Hematopoietic multipotent progenitor cell treated with erythropoietin and hydrocortisone succinate and interleukin-3 and kit ligand, for 6 days (in vitro differentiated cells): ENCODE measurements around the gene MCM3AP.
"Not testable (repeated sequence)": the region's sequence is repeated elsewhere in the genome, so short reads cannot be mapped to it uniquely, and the experiment has no call there.

Source experiments
- DNase-seq: peaks from one replicate; pipeline ENCODE4 v3.0.0-alpha.2; 2015

MCM3AP gene

GRCh38 chr21:46239817-46240325 is 45.5 kb downstream of the MCM3AP start:
- DNase-seq, result no peak

GRCh38 chr21:46237474-46237873 is 47.9 kb downstream of the MCM3AP start:
- no peak for DNase-seq

DNA sequence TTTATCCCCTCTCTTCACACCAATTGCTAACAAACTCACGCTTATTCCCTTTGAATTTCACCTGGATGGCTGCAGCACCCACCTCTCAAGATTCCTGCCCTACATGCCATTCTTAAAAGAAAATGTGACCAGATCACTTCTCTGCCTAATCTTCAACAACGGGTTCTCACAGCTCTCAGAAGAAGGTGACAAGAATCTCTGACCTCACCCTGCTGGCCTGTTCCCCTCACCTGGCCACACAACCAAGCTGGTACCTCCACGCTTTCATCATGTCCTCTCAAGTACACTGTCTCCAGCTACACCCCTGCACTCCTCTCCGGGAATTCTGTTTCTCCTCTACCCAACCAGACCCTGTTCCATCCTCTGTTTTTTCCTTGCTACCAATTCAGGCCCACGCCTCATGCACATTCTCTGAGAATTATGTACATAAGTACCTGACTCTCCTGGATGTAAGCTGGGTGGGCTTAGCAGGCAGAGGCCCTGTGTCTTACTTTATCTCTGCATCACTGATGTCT is 50.9 kb downstream of the MCM3AP start:
- no peak for DNase-seq

DNA sequence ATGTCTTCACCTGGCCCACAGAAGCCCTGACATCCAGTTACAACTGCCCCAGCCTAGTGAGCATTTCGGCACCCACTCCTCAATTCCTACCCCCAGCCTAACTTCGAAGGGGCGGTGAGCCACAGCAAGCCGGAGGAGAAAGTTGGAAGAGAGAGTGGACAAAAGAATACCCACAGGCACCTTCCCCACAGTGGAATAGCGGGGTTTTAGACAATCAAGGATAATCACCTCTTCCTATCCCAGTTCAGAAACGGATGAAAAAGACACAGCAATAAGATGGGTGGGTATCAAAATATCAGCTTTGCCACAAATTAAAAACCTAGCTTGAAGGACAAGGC is 55.5 kb downstream of the MCM3AP start:
- peak; percentile 17 for DNase-seq

DNA sequence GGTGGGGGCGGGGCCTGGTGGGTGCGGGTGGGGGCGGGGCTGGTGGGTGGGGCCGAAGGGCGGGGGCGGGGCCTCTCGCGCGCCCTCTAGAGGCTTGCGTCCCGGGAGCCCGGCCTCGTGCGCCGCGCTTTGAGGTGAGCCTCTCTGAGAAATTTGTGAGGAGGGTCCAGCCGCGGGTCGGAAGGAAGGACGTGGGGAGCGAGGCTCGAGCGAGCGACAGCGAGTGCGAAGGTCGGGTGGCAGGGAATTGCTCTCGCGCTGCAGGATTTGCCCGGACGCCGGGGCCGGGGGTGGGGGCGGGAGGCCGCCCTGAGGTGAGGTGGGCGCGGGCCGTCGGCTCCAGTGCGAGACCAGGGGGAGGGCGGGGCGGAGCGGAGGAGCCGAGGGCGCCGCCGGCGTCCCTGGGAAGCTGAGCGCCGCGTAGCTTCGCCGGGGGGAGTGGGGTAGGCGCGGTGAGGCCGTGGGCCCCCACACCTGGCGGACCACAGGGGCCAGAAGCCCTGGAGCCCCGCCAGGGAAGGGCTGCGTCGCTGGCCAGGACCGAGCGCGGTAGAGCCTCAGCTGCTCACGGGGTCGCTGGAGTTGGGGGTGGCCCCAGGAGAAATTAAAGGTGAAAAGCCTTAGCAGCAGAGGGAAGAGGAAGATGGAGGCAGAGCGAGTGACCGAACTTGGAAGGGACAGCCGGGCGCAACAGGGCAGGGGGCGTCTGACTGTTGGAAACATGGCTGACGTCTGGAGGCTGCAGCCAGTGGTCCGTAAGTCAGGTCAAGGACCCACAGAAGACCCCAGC is 56.1 kb downstream of the MCM3AP start:
- peak; percentile 33 for DNase-seq

DNA sequence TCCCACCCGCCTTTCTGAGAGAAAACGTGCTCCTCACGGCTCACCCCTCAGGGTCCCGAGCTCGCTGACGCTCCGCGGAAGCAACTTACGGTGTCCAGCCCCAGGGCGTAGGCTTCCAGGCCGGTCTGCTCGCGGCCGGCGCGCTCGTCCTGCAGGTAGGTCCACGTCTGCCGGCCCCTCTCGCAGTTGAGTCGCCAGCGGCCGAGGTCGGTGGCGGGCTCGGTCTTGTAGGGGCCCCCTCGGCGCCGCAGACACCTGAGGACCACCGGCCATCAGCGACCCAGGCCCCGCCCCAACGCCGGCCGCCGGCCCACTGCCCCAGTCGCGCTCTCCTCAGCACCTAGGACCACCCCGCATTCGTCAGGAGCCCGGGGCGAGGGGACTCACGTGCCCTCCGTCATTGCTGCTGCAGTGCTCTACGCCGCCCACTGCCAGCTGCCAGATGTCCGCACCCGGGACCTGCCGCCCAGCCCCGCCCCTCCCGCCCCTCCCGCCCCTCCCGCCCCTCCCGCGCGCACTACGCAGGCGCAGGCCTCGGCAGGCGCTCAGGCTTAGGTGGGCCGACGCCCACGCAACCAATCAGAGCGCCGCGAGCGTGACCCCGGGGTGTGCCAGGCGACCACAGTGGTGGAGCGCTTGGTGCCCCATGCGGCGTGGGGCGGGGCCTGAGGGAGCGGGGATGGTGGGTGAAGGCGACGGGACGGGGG is 56.9 kb downstream of the MCM3AP start, which contains the start of gene LSS:
TSS of gene LSS (minus strand) at position 430 of the 707 bp plus-strand sequence. CDS start at position 401, 29 bp downstream.
- peak; percentile 99 for DNase-seq

DNA sequence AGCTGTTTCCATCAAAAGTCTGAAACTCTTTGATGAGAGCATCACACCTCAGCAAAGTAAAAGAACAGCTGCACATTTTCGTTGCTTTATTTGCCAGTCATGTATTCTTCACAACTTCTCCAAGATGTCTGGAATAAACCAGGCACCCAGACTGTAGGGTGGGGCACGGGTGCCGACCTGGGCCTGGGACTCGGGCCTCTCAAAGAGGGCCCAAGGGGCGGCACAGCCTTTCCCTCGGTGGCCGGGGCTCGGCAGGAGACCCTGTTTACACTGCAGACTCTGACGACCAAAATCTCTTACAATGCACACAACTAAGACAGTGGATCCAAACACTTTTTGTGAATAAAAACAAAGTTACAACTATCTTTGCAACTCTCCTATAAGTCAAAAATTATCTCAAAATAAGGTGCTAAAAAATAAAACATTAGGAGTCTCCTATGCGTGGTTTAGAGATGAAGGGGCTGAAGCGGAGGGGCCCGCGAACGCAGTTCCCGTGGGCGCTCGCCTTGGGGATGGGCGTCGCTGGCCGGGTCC is 57.5 kb downstream of the MCM3AP start:
- DNase-seq, result peak; percentile 36

DNA sequence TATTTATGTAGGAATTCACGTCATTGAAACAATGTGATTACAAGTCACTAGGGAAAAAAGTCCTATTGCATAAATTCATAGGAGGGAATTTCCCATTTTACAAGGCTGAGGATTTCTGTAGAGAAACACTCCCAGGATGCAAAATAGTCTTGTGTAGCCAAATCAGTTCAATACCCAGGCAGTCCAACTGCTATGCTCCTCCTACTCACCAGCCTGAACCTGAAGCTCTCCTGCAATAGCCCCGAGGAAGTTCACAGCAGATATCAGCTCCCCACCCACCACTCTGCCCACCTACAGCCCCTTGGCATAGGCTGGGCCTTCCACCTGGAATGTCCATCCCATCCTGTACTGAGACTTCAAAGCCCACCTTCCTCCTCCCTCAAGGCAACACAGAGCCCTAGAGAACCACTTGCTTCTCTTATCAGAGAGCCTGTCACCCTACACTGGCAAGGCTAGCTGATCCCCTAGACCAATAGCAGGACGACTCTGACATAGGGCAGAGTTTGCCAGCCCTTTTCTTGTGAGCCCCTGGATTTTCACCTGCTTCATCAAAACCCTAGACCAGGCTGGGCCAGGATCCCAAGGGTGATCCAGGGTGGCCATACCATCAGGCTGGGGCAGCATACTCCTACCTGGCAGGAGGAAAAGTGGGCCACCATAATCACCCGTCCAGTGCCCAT is 58.4 kb downstream of the MCM3AP start:
- DNase-seq, result peak; percentile 81

- no peak for DNase-seq
Observed at GRCh38 chr21:46226146-46226545, 59.3 kb downstream of the MCM3AP start.

DNA sequence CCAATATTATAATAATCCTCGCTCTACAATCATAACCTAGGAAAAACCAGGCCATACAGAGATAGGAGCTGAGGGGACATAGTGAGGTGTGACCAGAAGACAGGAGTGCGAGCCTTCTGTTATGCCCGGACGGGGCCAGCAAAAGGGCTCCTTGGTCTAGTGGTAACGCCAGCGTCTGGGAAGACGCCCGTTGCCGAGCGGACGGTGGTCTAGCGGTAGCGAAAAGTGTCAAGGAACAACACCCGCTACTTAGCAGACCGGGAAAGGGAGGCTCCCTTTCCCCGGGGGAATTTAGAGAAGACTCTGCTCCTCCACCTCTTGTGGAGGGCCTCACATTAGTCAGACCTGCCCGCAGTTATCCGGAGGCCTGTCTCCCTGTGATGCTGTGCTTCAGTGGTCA is 61.8 kb downstream of the MCM3AP start:
- DNase-seq, result not testable (repeated sequence)

GRCh38 chr21:46223217-46223616 is 62.2 kb downstream of the MCM3AP start:
- no peak for DNase-seq

GRCh38 chr21:46222436-46223116 is 62.8 kb downstream of the MCM3AP start:
- DNase-seq, result no peak

DNA sequence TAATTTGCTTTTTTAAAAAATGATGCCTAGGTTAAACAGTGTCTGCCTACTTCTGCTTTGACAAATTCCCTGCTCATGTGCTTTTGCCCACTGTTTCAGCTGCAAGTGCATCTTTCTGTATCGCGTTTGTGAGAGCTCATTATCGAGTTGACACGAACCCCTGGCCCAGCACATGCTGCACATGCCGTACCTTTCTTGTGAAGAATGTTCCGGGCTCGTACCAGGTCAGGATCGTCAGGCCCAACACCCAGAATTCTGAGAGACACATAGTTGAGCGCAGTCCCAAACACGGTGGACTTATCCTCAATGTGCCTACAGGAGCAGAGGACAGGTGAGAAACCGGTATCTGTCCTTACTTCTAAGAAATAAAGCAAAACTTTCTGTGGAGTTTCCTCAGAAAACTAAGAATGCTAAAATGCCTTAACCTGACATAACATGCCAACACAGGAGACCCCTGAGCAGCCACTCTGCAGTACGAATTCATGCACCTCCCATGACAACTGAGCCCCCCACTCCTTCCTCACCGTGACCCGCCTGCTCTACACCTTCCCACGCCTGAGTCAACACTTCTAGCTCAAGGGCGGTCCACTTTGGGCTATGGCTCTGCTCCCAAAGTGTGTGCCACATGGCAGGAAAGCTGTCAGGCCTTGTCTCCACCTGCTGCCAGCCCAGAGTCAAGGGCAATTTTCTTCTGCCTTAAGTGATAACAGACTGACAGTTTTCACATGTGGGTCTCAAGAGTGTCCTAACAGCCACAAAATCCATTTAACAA is 63.6 kb downstream of the MCM3AP start:
- DNase-seq, result no peak

DNA sequence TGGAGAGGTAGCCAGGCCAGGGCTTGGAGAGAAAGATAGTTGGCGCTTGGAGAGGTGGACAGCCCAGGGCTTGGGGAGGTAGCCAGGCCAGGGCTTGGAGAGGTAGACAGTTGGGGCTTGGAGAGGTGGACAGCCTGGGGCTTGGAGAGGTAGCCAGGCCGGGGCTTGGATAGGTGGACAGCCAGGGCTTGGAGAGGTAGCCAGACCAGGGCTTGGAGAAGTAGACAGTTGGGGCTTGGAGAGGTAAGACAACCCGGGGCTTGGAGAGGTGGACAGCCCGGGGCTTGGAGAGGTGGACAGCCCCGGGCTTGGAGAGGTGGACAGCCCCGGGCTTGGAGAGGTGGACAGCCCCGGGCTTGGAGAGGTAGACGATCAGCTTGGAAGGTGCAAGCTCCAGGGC is 64.6 kb downstream of the MCM3AP start:
- no peak for DNase-seq

- DNase-seq, result no peak
Observed at GRCh38 chr21:46220275-46220810, 65.1 kb downstream of the MCM3AP start.

- DNase-seq, result no peak
Observed at GRCh38 chr21:46219591-46220239, 65.7 kb downstream of the MCM3AP start.

- DNase-seq, result no peak
Observed at GRCh38 chr21:46218906-46219590, 66.4 kb downstream of the MCM3AP start.

DNA sequence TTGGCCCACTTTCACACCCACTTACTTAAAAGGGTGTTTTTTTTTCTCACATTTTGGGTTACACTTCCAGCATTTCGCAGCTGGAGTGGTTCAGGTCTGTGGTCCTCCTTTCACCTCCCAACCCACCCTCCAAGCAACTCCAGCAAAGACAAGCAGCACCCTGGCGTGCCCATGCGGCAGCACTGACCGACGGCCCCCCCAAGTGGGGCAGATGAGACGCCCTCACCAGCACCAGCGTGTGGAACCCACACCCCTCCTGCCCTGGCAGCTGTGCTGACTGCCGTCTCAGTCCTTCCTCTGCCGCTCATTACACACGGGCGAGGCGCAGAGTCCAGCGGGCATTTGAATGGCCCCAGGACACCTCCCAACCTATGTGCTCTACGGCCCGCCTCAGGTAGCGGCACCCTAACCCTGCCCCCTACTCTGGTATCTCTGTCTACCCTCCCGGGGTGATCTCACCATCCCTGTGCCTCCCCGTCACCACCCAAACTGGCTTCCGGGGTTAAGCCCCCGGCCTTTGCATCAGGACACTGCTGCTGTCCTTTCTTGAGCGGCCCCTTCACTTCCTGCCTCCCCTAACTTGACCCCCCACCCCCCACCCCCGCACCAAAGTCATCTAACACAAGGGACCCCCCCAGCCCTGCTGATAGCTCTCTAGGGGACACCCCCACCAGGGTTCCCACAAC is 67.8 kb downstream of the MCM3AP start:
- DNase-seq, result no peak

DNA sequence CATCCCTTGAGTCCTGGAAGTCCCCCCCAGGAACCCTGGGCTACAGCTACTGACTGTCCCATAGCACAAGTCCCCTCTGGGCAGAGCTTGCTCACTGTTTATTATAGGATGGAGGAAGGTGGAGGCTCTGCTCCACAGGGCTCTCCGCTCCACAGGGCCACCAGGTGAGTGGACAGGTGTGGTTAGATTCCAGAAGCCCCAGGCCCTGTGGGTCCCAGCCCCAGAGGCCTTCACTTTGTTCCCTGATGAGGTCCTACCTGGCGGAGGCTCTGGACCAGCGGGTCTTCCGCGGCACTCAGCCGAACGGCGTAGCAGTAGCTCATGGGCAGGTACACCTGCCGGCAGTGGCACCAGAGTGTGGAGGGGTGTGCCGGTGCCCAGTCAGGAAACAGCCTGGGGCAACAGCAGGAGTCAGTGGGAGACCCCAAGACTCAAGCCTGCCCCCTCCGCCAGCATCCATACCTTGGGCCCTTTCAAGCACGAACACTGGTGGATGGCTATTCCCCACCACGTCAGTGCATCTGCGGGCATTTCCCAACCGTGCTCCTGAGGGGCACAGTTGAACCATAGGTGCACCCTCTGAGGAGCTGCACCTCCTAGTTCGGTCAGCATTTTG is 69.2 kb downstream of the MCM3AP start:
- DNase-seq, result no peak
